ENCODE data around the gene TGIF2.

The TGIF2 gene

DNA sequence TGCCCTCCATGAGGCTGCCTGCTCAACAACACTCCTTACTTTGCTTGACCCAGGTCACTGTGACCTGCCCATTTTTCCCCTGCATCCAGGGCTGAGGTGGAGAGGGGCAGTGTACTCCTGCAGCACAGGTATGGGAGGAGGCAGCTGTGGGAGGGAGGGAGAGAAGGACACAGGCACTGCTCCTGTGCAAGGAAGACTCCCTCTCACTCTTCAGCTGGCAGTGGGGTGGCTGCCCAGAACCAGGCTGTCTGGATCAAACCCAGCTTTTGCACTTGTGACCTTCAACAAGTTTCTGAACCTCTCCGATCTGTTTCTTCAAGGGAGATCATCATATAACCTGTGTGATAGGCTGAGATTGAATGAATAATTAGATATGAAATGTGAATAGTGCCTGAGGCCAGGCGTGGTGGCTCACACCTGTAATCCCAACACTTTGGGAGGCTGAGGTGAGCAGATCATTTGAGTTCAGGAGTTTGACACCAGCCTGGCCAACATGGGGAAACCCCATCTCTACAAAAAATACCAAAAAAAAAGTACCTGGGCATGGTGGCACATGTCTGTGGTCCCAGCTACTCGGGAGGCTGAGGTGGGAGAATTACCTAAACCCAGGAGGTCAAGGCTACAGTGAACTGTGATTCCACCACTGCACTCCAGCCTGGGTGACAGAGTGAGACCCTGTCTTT is 14.1 kb downstream of the TGIF2 start:
- CTCF ChIA-PET, result interaction anchor here (0.5 to 2.2 kb wide), 3 partner anchors 18 to 436 kb away, joined by 3 to 14 read pairs (median 3); partner anchors contain the start of gene RAB5IF
- Histone ChIP-seq H3K4me3 (ENCODE audit: low read depth, low read length) (no peak overlapping the region), H3K4me1 (ENCODE audit: control insufficient read depth, insufficient read depth, low read length) (peaks cover 6% of the 10 kb centered on the region), H3K27ac (ENCODE audit: extremely low read depth, low read depth, low read length) (no peak overlapping the region), H3K36me3 (ENCODE audit: control insufficient read depth in 2 of 2, insufficient read depth in 1 of 2, low read length in 2 of 2) (peaks cover 0 to 52% of the 10 kb centered on the region in 2 experiments; a peak in 2 of 3 replicates), H3K9me3 (ENCODE audit: control insufficient read depth, insufficient read depth, low read depth, low read length) (no peaks in the 10 kb centered on the region)
- TF ChIP-seq ZNF488 (tag by site-specific recombination; IDR thresholded peaks at IDR 0.05) (no peak), SCRT2 (tag by site-specific recombination; IDR thresholded peaks at IDR 0.05) (0 out of 2 replicates have a peak, but pooled peaks have one; percentile 14)
- POLR2A ChIA-PET, result interaction anchor here (0.6 to 2.4 kb wide), 4 partner anchors 11 to 623 kb away, joined by 3 to 12 read pairs (median 8); partner anchors contain the start of gene RAB5IF

DNA sequence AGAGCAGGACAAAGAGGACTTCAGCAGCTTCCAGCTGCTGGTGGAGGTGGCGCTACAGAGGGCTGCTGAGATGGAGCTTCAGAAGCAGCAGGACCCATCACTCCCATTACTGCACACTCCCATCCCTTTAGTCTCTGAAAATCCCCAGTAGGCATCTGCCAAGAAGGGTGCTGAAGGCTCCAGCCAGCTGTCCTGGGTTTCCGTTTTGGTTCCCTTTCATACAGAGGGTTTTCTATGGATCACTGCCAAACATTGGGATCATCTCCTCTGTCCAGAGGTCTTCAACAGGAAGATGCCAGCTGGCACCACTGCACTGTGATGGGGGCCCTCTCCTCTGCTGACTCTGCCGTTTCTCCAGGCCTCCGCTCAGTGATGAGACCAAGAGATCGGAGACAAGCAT is 17.9 kb downstream of the TGIF2 start:
- peaks cover 0 to 60% of the 10 kb centered on the region in 2 experiments; a peak in 2 of 3 replicates for H3K36me3 ChIP-seq (ENCODE audit: control insufficient read depth in 2 of 2, insufficient read depth in 1 of 2, low read length in 2 of 2)
- TF ChIP-seq SCRT2 (tag by site-specific recombination; IDR thresholded peaks at IDR 0.05) (0 out of 2 replicates have a peak, but pooled peaks have one; percentile 9), GFI1B (tag by site-specific recombination; IDR thresholded peaks at IDR 0.05) (no peak), SCRT1 (tag by site-specific recombination; IDR thresholded peaks at IDR 0.05; ENCODE audit: borderline replicate concordance) (0 out of 2 replicates have a peak, but pooled peaks have one; percentile 1)
- no peak overlapping the region for H3K27ac ChIP-seq (ENCODE audit: extremely low read depth, low read depth, low read length)
- POLR2A ChIA-PET, result interaction anchor here (0.6 to 2.2 kb wide), 3 partner anchors 18 to 103 kb away, joined by 3 to 8 read pairs (median 4); partner anchors contain the start of gene TGIF2
- H3K4me3 ChIP-seq (ENCODE audit: low read depth, low read length), result no peak overlapping the region
- H3K9me3 ChIP-seq (ENCODE audit: control insufficient read depth, insufficient read depth, low read depth, low read length), result no peaks in the 10 kb centered on the region
- CTCF ChIA-PET, result interaction anchor here (0.6 to 2.1 kb wide), 3 partner anchors 14 to 311 kb away, joined by 4 to 13 read pairs (median 6); partner anchors contain the start of gene RAB5IF
- H3K4me1 ChIP-seq (ENCODE audit: control insufficient read depth, insufficient read depth, low read length), result peaks cover 3% of the 10 kb centered on the region; the same call in 1 of the 2 replicates

GRCh38 chr20:36591854-36592641 is 18.7 kb downstream of the TGIF2 start:
- H3K27ac ChIP-seq (ENCODE audit: extremely low read depth, low read depth, low read length), result no peak overlapping the region
- H3K36me3 ChIP-seq (ENCODE audit: control insufficient read depth in 2 of 2, insufficient read depth in 1 of 2, low read length in 2 of 2), result peaks cover 0 to 55% of the 10 kb centered on the region in 2 experiments; a peak in 2 of 3 replicates
- ChIA-PET CTCF (interaction anchor here (0.6 to 2.1 kb wide), 3 partner anchors 14 to 202 kb away, joined by 3 to 13 read pairs (median 4); partner anchors contain the start of gene RAB5IF), POLR2A (interaction anchor here (0.6 to 2.2 kb wide), 3 partner anchors 19 to 104 kb away, joined by 3 to 8 read pairs (median 4); partner anchors contain the start of gene TGIF2)
- peaks cover 3% of the 10 kb centered on the region; the same call in 1 of the 2 replicates for H3K4me1 ChIP-seq (ENCODE audit: control insufficient read depth, insufficient read depth, low read length)
- H3K4me3 ChIP-seq (ENCODE audit: low read depth, low read length), result no peak overlapping the region
- no peaks in the 10 kb centered on the region for H3K9me3 ChIP-seq (ENCODE audit: control insufficient read depth, insufficient read depth, low read depth, low read length)
- TF ChIP-seq GLIS2 (tag by site-specific recombination; IDR thresholded peaks at IDR 0.05) (peak; percentile 31; the same call in 1 of the 2 replicates), IKZF3 (tag by site-specific recombination; IDR thresholded peaks at IDR 0.05) (peak; percentile 73), TRIM28 (IDR thresholded peaks at IDR 0.05; ENCODE audit: borderline replicate concordance, low read length) (no peak), ZNF692 (tag by site-specific recombination; IDR thresholded peaks at IDR 0.05) (peak; percentile 70; the same call in 1 of the 2 replicates), ZNF654 (tag by site-specific recombination; IDR thresholded peaks at IDR 0.05; ENCODE audit: low read depth) (peak; percentile 39), ZBTB20 (tag by site-specific recombination; IDR thresholded peaks at IDR 0.05) (no peak), BCL11A (tag by site-specific recombination; IDR thresholded peaks at IDR 0.05; ENCODE audit: low read depth) (peak; percentile 16; the same call in 1 of the 2 replicates), ZNF488 (tag by site-specific recombination; IDR thresholded peaks at IDR 0.05) (no peak), TCF7L2 (IDR thresholded peaks at IDR 0.05; ENCODE audit: borderline replicate concordance, low read depth, low read length) (peak; percentile 40; the same call in 1 of the 2 replicates), OSR2 (tag by site-specific recombination; IDR thresholded peaks at IDR 0.05) (peak; percentile 36; the same call in 1 of the 2 replicates), ZNF629 (tag by site-specific recombination; IDR thresholded peaks at IDR 0.05) (peak; percentile 62), ZIC2 (tag by site-specific recombination; IDR thresholded peaks at IDR 0.05) (peak; percentile 50)
- TF ChIP-seq, protein P1, sequence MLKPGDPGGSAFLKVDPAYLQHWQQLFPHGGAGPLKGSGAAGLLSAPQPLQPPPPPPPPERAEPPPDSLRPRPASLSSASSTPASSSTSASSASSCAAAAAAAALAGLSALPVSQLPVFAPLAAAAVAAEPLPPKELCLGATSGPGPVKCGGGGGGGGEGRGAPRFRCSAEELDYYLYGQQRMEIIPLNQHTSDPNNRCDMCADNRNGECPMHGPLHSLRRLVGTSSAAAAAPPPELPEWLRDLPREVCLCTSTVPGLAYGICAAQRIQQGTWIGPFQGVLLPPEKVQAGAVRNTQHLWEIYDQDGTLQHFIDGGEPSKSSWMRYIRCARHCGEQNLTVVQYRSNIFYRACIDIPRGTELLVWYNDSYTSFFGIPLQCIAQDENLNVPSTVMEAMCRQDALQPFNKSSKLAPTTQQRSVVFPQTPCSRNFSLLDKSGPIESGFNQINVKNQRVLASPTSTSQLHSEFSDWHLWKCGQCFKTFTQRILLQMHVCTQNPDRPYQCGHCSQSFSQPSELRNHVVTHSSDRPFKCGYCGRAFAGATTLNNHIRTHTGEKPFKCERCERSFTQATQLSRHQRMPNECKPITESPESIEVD (tag by site-specific recombination; IDR thresholded peaks at IDR 0.05), result peak; percentile 76
- TF ChIP-seq, protein P2, sequence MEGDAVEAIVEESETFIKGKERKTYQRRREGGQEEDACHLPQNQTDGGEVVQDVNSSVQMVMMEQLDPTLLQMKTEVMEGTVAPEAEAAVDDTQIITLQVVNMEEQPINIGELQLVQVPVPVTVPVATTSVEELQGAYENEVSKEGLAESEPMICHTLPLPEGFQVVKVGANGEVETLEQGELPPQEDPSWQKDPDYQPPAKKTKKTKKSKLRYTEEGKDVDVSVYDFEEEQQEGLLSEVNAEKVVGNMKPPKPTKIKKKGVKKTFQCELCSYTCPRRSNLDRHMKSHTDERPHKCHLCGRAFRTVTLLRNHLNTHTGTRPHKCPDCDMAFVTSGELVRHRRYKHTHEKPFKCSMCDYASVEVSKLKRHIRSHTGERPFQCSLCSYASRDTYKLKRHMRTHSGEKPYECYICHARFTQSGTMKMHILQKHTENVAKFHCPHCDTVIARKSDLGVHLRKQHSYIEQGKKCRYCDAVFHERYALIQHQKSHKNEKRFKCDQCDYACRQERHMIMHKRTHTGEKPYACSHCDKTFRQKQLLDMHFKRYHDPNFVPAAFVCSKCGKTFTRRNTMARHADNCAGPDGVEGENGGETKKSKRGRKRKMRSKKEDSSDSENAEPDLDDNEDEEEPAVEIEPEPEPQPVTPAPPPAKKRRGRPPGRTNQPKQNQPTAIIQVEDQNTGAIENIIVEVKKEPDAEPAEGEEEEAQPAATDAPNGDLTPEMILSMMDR (tag by site-specific recombination; IDR thresholded peaks at IDR 0.05), result peak; percentile 56
- TF ChIP-seq, protein P3, sequence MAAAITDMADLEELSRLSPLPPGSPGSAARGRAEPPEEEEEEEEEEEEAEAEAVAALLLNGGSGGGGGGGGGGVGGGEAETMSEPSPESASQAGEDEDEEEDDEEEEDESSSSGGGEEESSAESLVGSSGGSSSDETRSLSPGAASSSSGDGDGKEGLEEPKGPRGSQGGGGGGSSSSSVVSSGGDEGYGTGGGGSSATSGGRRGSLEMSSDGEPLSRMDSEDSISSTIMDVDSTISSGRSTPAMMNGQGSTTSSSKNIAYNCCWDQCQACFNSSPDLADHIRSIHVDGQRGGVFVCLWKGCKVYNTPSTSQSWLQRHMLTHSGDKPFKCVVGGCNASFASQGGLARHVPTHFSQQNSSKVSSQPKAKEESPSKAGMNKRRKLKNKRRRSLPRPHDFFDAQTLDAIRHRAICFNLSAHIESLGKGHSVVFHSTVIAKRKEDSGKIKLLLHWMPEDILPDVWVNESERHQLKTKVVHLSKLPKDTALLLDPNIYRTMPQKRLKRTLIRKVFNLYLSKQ (tag by site-specific recombination; IDR thresholded peaks at IDR 0.05; ENCODE audit: borderline replicate concordance), result no peak
